Heart right ventricle (tissue), 16 donors: Measurements from ENCODE around the gene NCKAP5. TPM values are rescaled to one million over a fixed set of nuclear protein-coding genes. Genes with fewer than 3 reads are reported as not detected.

Experiments
- ATAC-seq, 8 donors: fragments of 200-7000 bp; cut with Tn5 transposase; one replicate each; pipeline ENCODE4 v1.9.1; 2020; ENCODE audit warnings: mild to moderate bottlenecking in 8 of 8, moderate library complexity in 8 of 8, moderate number of reproducible peaks in 1 of 8
- DNase-seq, 2 donors: peaks; one replicate each; pipeline ENCODE4 v3.0.0-alpha.2; 2020
- H3K27ac ChIP-seq, 10 donors: fragments of 200-600 bp; sonication (generic) in 2 of 10; one replicate each; pipeline versions ENCODE4 v1.5.0 to v1.8.0; 2020 to 2022; ENCODE audit warnings: mild to moderate bottlenecking in 3 of 10
- H3K27me3 ChIP-seq, 7 donors: fragments of 200-600 bp; one replicate each; pipeline ENCODE4 v1.8.0; 2021 to 2022; ENCODE audit warnings: mild to moderate bottlenecking in 2 of 7
- H3K36me3 ChIP-seq, 9 donors: fragments of 200-600 bp; sonication (generic) in 1 of 9; one replicate each; pipeline versions ENCODE4 v1.5.0 to v1.8.0; 2020 to 2022; ENCODE audit warnings: mild to moderate bottlenecking in 2 of 9
- H3K4me1 ChIP-seq, 9 donors: fragments of 200-600 bp; sonication (generic) in 1 of 9; one replicate each; pipeline versions ENCODE4 v1.5.0 to v1.8.0; 2020 to 2022; ENCODE audit warnings: mild to moderate bottlenecking in 4 of 9
- H3K4me3 ChIP-seq, 10 donors: fragments of 200-600 bp; sonication (generic) in 2 of 10; one replicate each; pipeline versions ENCODE4 v1.5.0 to v1.8.0; 2020 to 2022; ENCODE audit warnings: mild to moderate bottlenecking in 7 of 10, moderate library complexity in 2 of 10
- H3K9me3 ChIP-seq, 11 donors: fragments of 200-600 bp in 10 of 11; sonication (generic) in 2 of 11; one replicate each; pipeline versions ENCODE4 v1.5.0 to v1.8.0; 2013 to 2022; ENCODE audit warnings: mild to moderate bottlenecking in 2 of 11, control low read depth in 1 of 11, moderate library complexity in 1 of 11
- WGBS, 2 donors: extraction: QIAGEN DNeasy Blood & Tissue Kit; methylation state at CpG; one replicate each; pipeline ENCODE4 v1.1.7; 2013; ENCODE audit warnings: inconsistent platforms in 1 of 2; 5-methylcytosine and 5-hydroxymethylcytosine counted together
- intact Hi-C, 10 donors: fragments of 100-400 bp; cut with DNase I; formaldehyde crosslinking; loops; one replicate each; pipeline versions ENCODE4 v1.11.1 to v1.14.2; 2022
- polyA plus RNA-seq, 2 donors: library from polyadenylated mRNA; stranded (reverse); fragments of 200-250 nt; gene quantifications; one replicate each; pipeline ENCODE4 v1.2.3, GENCODE V29; 2013
- total RNA-seq, 10 donors: library from RNA; stranded (reverse); fragmentation: NEBNext Ultra II Directional in 3 of 10; extraction: Animal tissue kit (Norgen Biotek cat#: 25700) in 3 of 10; gene quantifications; one replicate each; pipeline versions ENCODE4 v1.2.1 to v1.2.4, GENCODE V29; 2021 to 2023
- TF ChIP-seq, protein P1 (sequence below), 9 donors: fragments of 200-600 bp; sonication (generic) in 2 of 9; IDR thresholded peaks; one replicate each; pipeline versions ENCODE4 v1.5.0 to v1.8.0; 2021 to 2022; ENCODE audit warnings: antibody characterized with exemption in 9 of 9, mild to moderate bottlenecking in 5 of 9, moderate library complexity in 1 of 9
- donor health status: Arrhythmogenic right ventricular cardiomyopathy.
- donor health status: ischemic (EF 13 %, LVEDD 7.1; RV severe dilation, severe dysfunction).
- donor health status: healthy with polysubstance abuse.
- donor health status: DM: no; HTN: yes; CAD: no.
- donor health status: DM: no; HTN: no; CAD: no.
- donor health status: ischemic (EF 25% LVEDD 6.9; RV normal size, moderate dysfunction).
- donor health status: ischemic (EF 25% LVEDD 5.7; RV mildly dilated, moderate dysfunction).
- donor health status: healthy.
- donor health status: DM: yes; HTN: yes; CAD: no.
- donor health status: Ischemic cardiomyopathy.
- donor health status: ischemic (EF 35%, LVEDD 5.7; RV mildly dilated, moderate dysfunction).
- donor health status: nonischemic (EF 11% LVEDD 7.7; RV severe dilation, severe dysfunction).
- donor health status: DM: yes; HTN: yes; CAD: no.
- donor health status: PGD.
- donor health status: ischemic (EF 29% LVEDD 5.4; RV normal size, mild dysfunction).
- donor health status: nonischemic (EF 23%, LVEDD 6.1; RV moderate dilation, normal function).

Gene NCKAP5
- total and polyA plus RNA-seq, 12 donors, result 0.57 to 11.7 (median 6.2) TPM

GRCh38 chr2:133293544-133294353, 274.5 kb downstream of the NCKAP5 start:
- no peak overlapping the region for H3K27ac ChIP-seq
- no peaks in the 10 kb centered on the region for H3K36me3 ChIP-seq
- ATAC-seq (peak in 3 of 8 donors; percentile 24 to 35 (median 30)), DNase-seq (no peak)
- peaks cover 0 to 4% (median 0%) of the 10 kb centered on the region in 9 donors for H3K4me1 ChIP-seq
- TF ChIP-seq, protein P1, sequence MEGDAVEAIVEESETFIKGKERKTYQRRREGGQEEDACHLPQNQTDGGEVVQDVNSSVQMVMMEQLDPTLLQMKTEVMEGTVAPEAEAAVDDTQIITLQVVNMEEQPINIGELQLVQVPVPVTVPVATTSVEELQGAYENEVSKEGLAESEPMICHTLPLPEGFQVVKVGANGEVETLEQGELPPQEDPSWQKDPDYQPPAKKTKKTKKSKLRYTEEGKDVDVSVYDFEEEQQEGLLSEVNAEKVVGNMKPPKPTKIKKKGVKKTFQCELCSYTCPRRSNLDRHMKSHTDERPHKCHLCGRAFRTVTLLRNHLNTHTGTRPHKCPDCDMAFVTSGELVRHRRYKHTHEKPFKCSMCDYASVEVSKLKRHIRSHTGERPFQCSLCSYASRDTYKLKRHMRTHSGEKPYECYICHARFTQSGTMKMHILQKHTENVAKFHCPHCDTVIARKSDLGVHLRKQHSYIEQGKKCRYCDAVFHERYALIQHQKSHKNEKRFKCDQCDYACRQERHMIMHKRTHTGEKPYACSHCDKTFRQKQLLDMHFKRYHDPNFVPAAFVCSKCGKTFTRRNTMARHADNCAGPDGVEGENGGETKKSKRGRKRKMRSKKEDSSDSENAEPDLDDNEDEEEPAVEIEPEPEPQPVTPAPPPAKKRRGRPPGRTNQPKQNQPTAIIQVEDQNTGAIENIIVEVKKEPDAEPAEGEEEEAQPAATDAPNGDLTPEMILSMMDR (IDR thresholded peaks at IDR 0.05), result no peak
- no peaks in the 10 kb centered on the region for H3K27me3 ChIP-seq
- no peak overlapping the region for H3K4me3 ChIP-seq
- no peaks in the 10 kb centered on the region for H3K9me3 ChIP-seq
- WGBS, 2 donors, result 46 to 60% methylated on average over 7 of the region's 7 CpGs
- intact Hi-C loops, result no loop called here

DNA sequence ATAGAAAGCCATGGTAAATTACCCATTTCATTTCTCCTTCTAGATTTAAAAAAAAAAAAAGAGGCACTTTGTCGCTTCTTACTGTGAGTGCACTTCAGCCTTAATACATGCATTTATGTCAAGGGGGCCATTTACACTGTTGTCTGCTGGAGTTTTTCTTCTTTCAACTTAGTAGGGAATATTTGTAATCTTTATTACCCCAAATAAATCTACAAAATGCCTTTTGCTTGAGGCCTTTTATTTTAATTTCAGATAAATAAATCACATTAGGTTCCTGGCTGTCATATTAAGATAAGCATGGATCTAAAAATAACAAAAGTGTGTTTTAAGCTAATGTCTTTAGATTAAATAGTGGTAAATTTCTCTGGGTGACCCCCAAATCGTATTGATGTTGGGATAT, 276.0 kb downstream of the NCKAP5 start:
- Histone ChIP-seq H3K4me3 (no peak overlapping the region), H3K27ac (no peak overlapping the region), H3K27me3 (no peaks in the 10 kb centered on the region), H3K36me3 (no peaks in the 10 kb centered on the region), H3K4me1 (peaks cover 0 to 4% (median 0%) of the 10 kb centered on the region in 9 donors), H3K9me3 (no peaks in the 10 kb centered on the region)
- ATAC-seq, result no peak
- intact Hi-C loops, result no loop called here
- DNase-seq, result no peak
- TF ChIP-seq, protein P1 (IDR thresholded peaks at IDR 0.05), result no peak
- WGBS, 2 donors, result 67 to 68% methylated on average over 2 of the region's 2 CpGs

GRCh38 chr2:133287709-133288108, 280.6 kb downstream of the NCKAP5 start:
- Histone ChIP-seq H3K27ac (no peak overlapping the region), H3K4me3 (no peak overlapping the region), H3K27me3 (no peaks in the 10 kb centered on the region), H3K36me3 (no peaks in the 10 kb centered on the region), H3K4me1 (no peaks in the 10 kb centered on the region), H3K9me3 (no peaks in the 10 kb centered on the region)
- TF ChIP-seq, protein P1 (IDR thresholded peaks at IDR 0.05), result no peak
- WGBS, 2 donors, result 61 to 64% methylated on average over 2 of the region's 2 CpGs
- ATAC-seq (peak in 1 of 8 donors; percentile 24), DNase-seq (no peak)
- intact Hi-C loops, result loop anchor here in 1 of 10 donors (10.0 kb wide), 1 partner anchor 127 kb away; no protein-coding TSS in a partner anchor

DNA sequence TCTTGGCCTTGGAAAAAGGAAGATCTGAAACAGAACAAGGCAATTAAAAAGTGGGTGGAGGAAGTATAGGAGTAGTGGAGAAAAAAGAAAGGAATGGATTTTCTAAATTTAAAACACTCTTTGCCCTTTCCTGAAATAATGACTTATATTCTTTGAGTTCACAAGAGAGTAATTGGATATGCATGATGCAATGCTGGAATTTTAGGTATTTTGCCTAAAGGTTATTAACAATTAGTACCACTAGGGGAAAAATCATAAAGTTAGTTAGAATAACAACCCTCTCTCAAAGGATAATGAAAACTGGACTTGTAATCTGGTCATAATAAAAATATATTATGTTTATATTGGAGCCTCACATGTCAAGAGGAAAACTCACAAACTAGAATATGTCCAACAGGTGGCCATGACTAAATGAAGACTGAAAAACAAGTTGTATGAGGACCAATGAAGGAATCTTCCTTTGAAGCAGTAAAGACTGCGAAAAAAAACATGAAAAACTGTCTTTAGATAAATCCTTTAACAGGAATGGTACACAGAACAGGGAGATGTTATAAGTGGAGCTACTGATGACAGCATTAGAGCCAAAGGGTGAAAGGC, 281.8 kb downstream of the NCKAP5 start:
- Histone ChIP-seq H3K27me3 (no peaks in the 10 kb centered on the region), H3K4me1 (no peaks in the 10 kb centered on the region), H3K36me3 (no peaks in the 10 kb centered on the region), H3K9me3 (no peaks in the 10 kb centered on the region), H3K4me3 (no peak overlapping the region), H3K27ac (no peak overlapping the region)
- TF ChIP-seq, protein P1 (IDR thresholded peaks at IDR 0.05), result no peak
- intact Hi-C loops, result loop anchor here in 1 of 10 donors (10.0 kb wide), 1 partner anchor 128 kb away; no protein-coding TSS in a partner anchor
- DNase-seq, result no peak
- no peak for ATAC-seq
- 75 to 97% methylated on average over 1 of the region's 1 CpG for WGBS, 2 donors
